ENCODE results near the gene C6orf118. TPM values are rescaled to one million over a fixed set of nuclear protein-coding genes. Genes with fewer than 3 reads are reported as not detected.

The C6orf118 gene
- total and polyA plus RNA-seq, 10 of the 15 experiments (the other 5 are each of a cell fraction or from before 2014, with no cell fraction given): not detected

DNA sequence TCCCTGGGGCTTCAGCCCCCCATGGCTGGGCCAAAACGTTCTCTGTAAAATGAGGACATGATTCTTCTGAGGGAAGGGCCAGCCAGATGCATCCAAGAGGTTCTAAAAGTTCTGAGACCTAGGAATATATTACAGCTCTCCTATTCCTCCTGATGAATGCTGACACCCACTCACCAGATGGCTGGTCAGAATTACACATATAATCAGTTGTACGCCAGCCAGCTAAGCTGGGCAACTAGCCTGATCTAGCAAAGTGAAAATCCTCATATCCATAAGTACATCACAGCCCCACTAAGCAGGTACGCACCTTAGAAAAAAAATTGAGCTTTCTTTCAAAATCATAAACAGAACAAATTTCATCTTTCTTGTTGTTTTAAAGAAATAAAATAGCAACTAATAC is 34.8 kb downstream of the C6orf118 start:
- ChIA-PET SMC1A (ENCODE audit: uncharacterized antibody, unreplicated experiment) (no interaction called here), RAD21 (ENCODE audit: unreplicated experiment) (no interaction called here), POLR2A (no interaction called here), CTCF (no interaction called here)
- Histone ChIP-seq H3K4me1 (ENCODE audit: control insufficient read depth, insufficient read depth, low read length) (no peaks in the 10 kb centered on the region), H2AFZ (ENCODE audit: control insufficient read depth, low read depth, low read length) (no peak overlapping the region), H3K27ac (ENCODE audit: control insufficient read depth, insufficient read depth) (no peak overlapping the region), H3K9me3 (replicated peaks; ENCODE audit: control insufficient read depth, insufficient read depth, low read length) (no peaks in the 10 kb centered on the region), H3K9ac (ENCODE audit: control insufficient read depth, insufficient read depth, low read length) (no peak overlapping the region), H4K20me1 (ENCODE audit: control insufficient read depth, insufficient read depth) (no peaks in the 10 kb centered on the region), H3K4me3 (no peak overlapping the region), H3K79me2 (ENCODE audit: control insufficient read depth, insufficient read depth, low read length) (no peaks in the 10 kb centered on the region), H3K27me3 (replicated peaks in 1 of 2; ENCODE audit: control insufficient read depth in 2 of 2, insufficient read depth in 2 of 2, low read length in 1 of 2) (no peaks in the 10 kb centered on the region), H3K4me2 (ENCODE audit: control insufficient read depth, insufficient read depth) (no peak overlapping the region), H3K36me3 (ENCODE audit: control insufficient read depth in 2 of 2, insufficient read depth in 2 of 2, low read length in 1 of 2) (no peaks in the 10 kb centered on the region)
- intact Hi-C loops (cut with micrococcal nuclease; ENCODE audit: unreplicated experiment): no loop called here
- BruUV-seq (replicated peaks): no TSS peak
- ATAC-seq: no peak
- in situ Hi-C loops (cut with MboI): no loop called here
- TF ChIP-seq RB1 (IDR thresholded peaks at IDR 0.05; ENCODE audit: borderline replicate concordance): no peak
- FAIRE-seq: no peak
- no peak for DNase-seq (ENCODE audit: low read depth, low spot score)
- 50% methylated on average over 3 of the region's 3 CpGs for WGBS (ENCODE audit: insufficient coverage, insufficient replicate concordance, low lambda C conversion rate, missing lambda C conversion rate)

- Histone ChIP-seq H3K4me1 (ENCODE audit: control insufficient read depth, insufficient read depth, low read length) (no peaks in the 10 kb centered on the region), H3K9ac (ENCODE audit: control insufficient read depth, insufficient read depth, low read length) (no peak overlapping the region), H4K20me1 (ENCODE audit: control insufficient read depth, insufficient read depth) (no peaks in the 10 kb centered on the region), H3K9me3 (replicated peaks; ENCODE audit: control insufficient read depth, insufficient read depth, low read length) (no peaks in the 10 kb centered on the region), H2AFZ (ENCODE audit: control insufficient read depth, low read depth, low read length) (no peak overlapping the region), H3K27ac (ENCODE audit: control insufficient read depth, insufficient read depth) (no peak overlapping the region), H3K79me2 (ENCODE audit: control insufficient read depth, insufficient read depth, low read length) (no peaks in the 10 kb centered on the region), H3K36me3 (ENCODE audit: control insufficient read depth in 2 of 2, insufficient read depth in 2 of 2, low read length in 1 of 2) (no peaks in the 10 kb centered on the region), H3K27me3 (replicated peaks in 1 of 2; ENCODE audit: control insufficient read depth in 2 of 2, insufficient read depth in 2 of 2, low read length in 1 of 2) (no peaks in the 10 kb centered on the region), H3K4me3 (no peak overlapping the region), H3K4me2 (ENCODE audit: control insufficient read depth, insufficient read depth) (no peak overlapping the region)
- FAIRE-seq: no peak
- in situ Hi-C loops (cut with MboI) (no loop called here), intact Hi-C loops (cut with micrococcal nuclease; ENCODE audit: unreplicated experiment) (no loop called here)
- POLR2A ChIA-PET: no interaction called here
- RAD21 ChIA-PET (ENCODE audit: unreplicated experiment): no interaction called here
- DNase-seq (ENCODE audit: low read depth, low spot score): no peak
- SMC1A ChIA-PET (ENCODE audit: uncharacterized antibody, unreplicated experiment): no interaction called here
- no peak for TF ChIP-seq HDGF (IDR thresholded peaks at IDR 0.05)
- TF ChIP-seq CBX5 (IDR thresholded peaks at IDR 0.05; ENCODE audit: low read depth): no peak
- TF ChIP-seq MTA3 (IDR thresholded peaks at IDR 0.05; ENCODE audit: borderline replicate concordance, low read length): no peak
- TF ChIP-seq, protein P1, sequence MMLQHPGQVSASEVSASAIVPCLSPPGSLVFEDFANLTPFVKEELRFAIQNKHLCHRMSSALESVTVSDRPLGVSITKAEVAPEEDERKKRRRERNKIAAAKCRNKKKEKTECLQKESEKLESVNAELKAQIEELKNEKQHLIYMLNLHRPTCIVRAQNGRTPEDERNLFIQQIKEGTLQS (IDR thresholded peaks at IDR 0.05; ENCODE audit: borderline replicate concordance, extremely low read depth, low read depth, low read length): no peak
- TF ChIP-seq RELB (IDR thresholded peaks at IDR 0.05; ENCODE audit: low read depth): no peak
- no peak for TF ChIP-seq BRCA1 (IDR thresholded peaks at IDR 0.05; ENCODE audit: low read depth, low read length)
- no peak for TF ChIP-seq E2F8 (IDR thresholded peaks at IDR 0.05; ENCODE audit: low read depth, partially characterized antibody)
- BruUV-seq (replicated peaks): no TSS peak
- CTCF ChIA-PET: no interaction called here
- ATAC-seq: no peak
- WGBS (ENCODE audit: insufficient coverage, insufficient replicate concordance, low lambda C conversion rate, missing lambda C conversion rate): 21% methylated on average over 6 of the region's 6 CpGs
These were observed 36.8 kb downstream of the C6orf118 start for GRCh38 chr6:165272585-165272984.

Data from GM12878 (cell line).